ENCODE results near the gene SEC16A.
A peak's percentile ranks its signal among the peaks of the same experiment; 100 is the strongest.

SEC16A gene

GRCh38 chr9:136482793-136483588 is at the start of gene SEC16A:
TSS of gene SEC16A (minus strand) at chr9:136483040. CDS start at chr9:136477615, 5,425 bp downstream.
- Mint-ChIP-seq H3K4me3 (peak within 1 kb of the TSS; percentile 98), H3K36me3 (peaks cover 8% of the 10 kb centered on the region), H3K4me1 (peaks cover 30% of the 10 kb centered on the region), H3K27ac (peak within 1 kb of the TSS; percentile 99), H3K9me3 (no peaks in the 10 kb centered on the region), H3K27me3 (peaks cover 22% of the 10 kb centered on the region)
- peak; percentile 100 for DNase-seq
- CTCF ChIA-PET: interaction anchor here (1.8 to 7.6 kb wide), 4 partner anchors 56 to 170 kb away, joined by 8 to 166 read pairs (median 36); no protein-coding TSS in a partner anchor

- no peak for DNase-seq
- Mint-ChIP-seq H3K27ac (peak overlapping the region; percentile 78), H3K9me3 (no peaks in the 10 kb centered on the region), H3K4me3 (peak overlapping the region; percentile 38), H3K36me3 (peaks cover 16% of the 10 kb centered on the region), H3K27me3 (peaks cover 3% of the 10 kb centered on the region), H3K4me1 (peaks cover 63% of the 10 kb centered on the region)
- CTCF ChIA-PET: interaction anchor here (0.9 to 2.0 kb wide), 4 partner anchors 41 to 100 kb away, joined by 3 to 5 read pairs (median 3); no protein-coding TSS in a partner anchor
Measured at GRCh38 chr9:136531904-136532798, 49.3 kb upstream of the SEC16A start.

GRCh38 chr9:136531186-136531903 is 48.5 kb upstream of the SEC16A start:
- no peak overlapping the region for H3K4me3 Mint-ChIP-seq
- peaks cover 14% of the 10 kb centered on the region for H3K36me3 Mint-ChIP-seq
- H3K27me3 Mint-ChIP-seq: peaks cover 3% of the 10 kb centered on the region
- H3K9me3 Mint-ChIP-seq: no peaks in the 10 kb centered on the region
- DNase-seq: no peak
- H3K27ac Mint-ChIP-seq: no peak overlapping the region
- CTCF ChIA-PET: no interaction called here
- peaks cover 56% of the 10 kb centered on the region for H3K4me1 Mint-ChIP-seq

GRCh38 chr9:136530461-136531089 is 47.7 kb upstream of the SEC16A start:
- no peak overlapping the region for H3K27ac Mint-ChIP-seq
- CTCF ChIA-PET: no interaction called here
- peaks cover 3% of the 10 kb centered on the region for H3K27me3 Mint-ChIP-seq
- H3K4me3 Mint-ChIP-seq: no peak overlapping the region
- H3K4me1 Mint-ChIP-seq: peaks cover 56% of the 10 kb centered on the region
- H3K9me3 Mint-ChIP-seq: no peaks in the 10 kb centered on the region
- peaks cover 14% of the 10 kb centered on the region for H3K36me3 Mint-ChIP-seq
- DNase-seq: no peak

GRCh38 chr9:136529516-136530460 is 46.9 kb upstream of the SEC16A start:
- Mint-ChIP-seq H3K27ac (no peak overlapping the region), H3K9me3 (no peaks in the 10 kb centered on the region), H3K27me3 (peaks cover 3% of the 10 kb centered on the region), H3K4me3 (no peak overlapping the region), H3K4me1 (peaks cover 52% of the 10 kb centered on the region), H3K36me3 (peaks cover 14% of the 10 kb centered on the region)
- no peak for DNase-seq
- CTCF ChIA-PET: interaction anchor here (0.5 kb wide), 1 partner anchor 251 kb away, joined by 3 read pairs; no protein-coding TSS in a partner anchor

GRCh38 chr9:136528716-136529341 is 46.0 kb upstream of the SEC16A start:
- Mint-ChIP-seq H3K4me1 (peaks cover 44% of the 10 kb centered on the region), H3K36me3 (peaks cover 6% of the 10 kb centered on the region), H3K9me3 (no peaks in the 10 kb centered on the region), H3K27ac (peak overlapping the region; percentile 37), H3K4me3 (no peak overlapping the region), H3K27me3 (peaks cover 3% of the 10 kb centered on the region)
- no peak for DNase-seq
- CTCF ChIA-PET: no interaction called here

- CTCF ChIA-PET: interaction anchor here (0.6 kb wide), 1 partner anchor 51 kb away, joined by 3 read pairs; no protein-coding TSS in a partner anchor
- peaks cover 36% of the 10 kb centered on the region for H3K4me1 Mint-ChIP-seq
- DNase-seq: no peak
- H3K27me3 Mint-ChIP-seq: peaks cover 3% of the 10 kb centered on the region
- no peak overlapping the region for H3K4me3 Mint-ChIP-seq
- no peaks in the 10 kb centered on the region for H3K9me3 Mint-ChIP-seq
- H3K27ac Mint-ChIP-seq: peak overlapping the region; percentile 58
- H3K36me3 Mint-ChIP-seq: peaks cover 6% of the 10 kb centered on the region
Measured at GRCh38 chr9:136527721-136528710, 45.2 kb upstream of the SEC16A start.

GRCh38 chr9:136527131-136527530 is 44.3 kb upstream of the SEC16A start:
- Mint-ChIP-seq H3K4me1 (peaks cover 27% of the 10 kb centered on the region), H3K27me3 (no peaks in the 10 kb centered on the region), H3K27ac (no peak overlapping the region), H3K4me3 (no peak overlapping the region), H3K9me3 (no peaks in the 10 kb centered on the region), H3K36me3 (peaks cover 5% of the 10 kb centered on the region)
- DNase-seq: no peak
- CTCF ChIA-PET: no interaction called here

- no peak for DNase-seq
- peaks cover 23% of the 10 kb centered on the region for H3K4me1 Mint-ChIP-seq
- H3K4me3 Mint-ChIP-seq: no peak overlapping the region
- H3K9me3 Mint-ChIP-seq: no peaks in the 10 kb centered on the region
- H3K27me3 Mint-ChIP-seq: no peaks in the 10 kb centered on the region
- CTCF ChIA-PET: no interaction called here
- peaks cover 5% of the 10 kb centered on the region for H3K36me3 Mint-ChIP-seq
- H3K27ac Mint-ChIP-seq: no peak overlapping the region
Measured at GRCh38 chr9:136526625-136527066, 43.8 kb upstream of the SEC16A start.

- Mint-ChIP-seq H3K27ac (no peak overlapping the region), H3K9me3 (no peaks in the 10 kb centered on the region), H3K4me1 (peaks cover 16% of the 10 kb centered on the region), H3K36me3 (peaks cover 3% of the 10 kb centered on the region), H3K27me3 (no peaks in the 10 kb centered on the region), H3K4me3 (no peak overlapping the region)
- DNase-seq: no peak
- CTCF ChIA-PET: no interaction called here
Measured at GRCh38 chr9:136525841-136526499, 43.1 kb upstream of the SEC16A start.

GRCh38 chr9:136525207-136525606 is 42.4 kb upstream of the SEC16A start:
- no peaks in the 10 kb centered on the region for H3K9me3 Mint-ChIP-seq
- H3K27ac Mint-ChIP-seq: no peak overlapping the region
- no peak for DNase-seq
- peaks cover 9% of the 10 kb centered on the region for H3K4me1 Mint-ChIP-seq
- peaks cover 4% of the 10 kb centered on the region for H3K36me3 Mint-ChIP-seq
- CTCF ChIA-PET: no interaction called here
- H3K27me3 Mint-ChIP-seq: no peaks in the 10 kb centered on the region
- no peak overlapping the region for H3K4me3 Mint-ChIP-seq

All from activated naive CD4-positive, alpha-beta T cell treated with anti-CD3 and anti-CD28 coated beads, Interleukin-2, amount 10 ng/mL, durations not matched to agents 7 days and 5 days (primary cell).